ENCODE data around the gene MAPK8.

MAPK8 gene

DNA sequence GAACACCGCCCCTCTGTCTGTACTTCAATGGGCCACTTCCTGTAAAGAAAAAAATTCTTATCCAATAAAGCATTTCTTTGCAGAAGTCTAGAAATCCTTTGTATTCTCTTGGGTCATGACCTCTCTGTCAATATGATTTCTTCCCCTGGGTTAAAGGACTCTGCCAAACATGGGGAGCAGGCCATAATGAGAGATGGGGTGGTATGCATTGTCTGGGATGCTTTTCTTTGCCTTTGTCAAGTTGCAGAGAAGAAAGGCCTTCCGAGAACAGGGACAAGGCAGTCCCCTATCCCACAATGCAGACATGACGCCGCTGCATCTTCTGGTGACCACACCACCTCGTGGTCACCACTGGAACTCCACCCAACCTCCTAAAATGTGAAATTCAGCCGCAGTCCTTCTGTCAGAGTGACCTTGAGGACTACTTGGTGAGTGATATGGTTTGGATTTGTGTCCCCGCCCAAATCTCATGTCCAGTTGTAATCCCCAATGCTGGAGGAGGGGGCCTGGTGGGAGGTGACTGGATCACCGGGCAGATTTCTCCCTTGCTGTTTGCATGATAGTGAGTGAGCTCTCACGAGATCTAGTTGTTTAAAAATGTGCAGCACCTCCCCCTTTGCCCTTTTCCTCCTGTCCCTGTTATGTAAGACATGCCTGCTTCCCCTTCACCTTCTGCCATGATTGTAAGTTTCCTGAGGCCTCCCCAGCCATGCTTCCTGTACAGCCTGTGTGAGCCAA is 16.8 kb upstream of the MAPK8 start:
- Histone ChIP-seq H3K36me3 (ENCODE audit: control insufficient read depth, insufficient read depth, low read length) (no peaks in the 10 kb centered on the region), H3K4me2 (ENCODE audit: low read length) (peak overlapping the region; percentile 43), H3K9me3 (ENCODE audit: control insufficient read depth, low read length) (no peaks in the 10 kb centered on the region), H3K27ac (peak overlapping the region; percentile 30), H2AFZ (peak overlapping the region; percentile 85), H3K4me3 (ENCODE audit: low read depth, low read length) (no peak overlapping the region), H3K4me1 (peaks cover 24% of the 10 kb centered on the region), H3K27me3 (ENCODE audit: control insufficient read depth, insufficient read depth, low read length) (no peaks in the 10 kb centered on the region), H3K9ac (no peak overlapping the region), H3K79me2 (no peaks in the 10 kb centered on the region)
- peak; percentile 93 for TF ChIP-seq CTCF (IDR thresholded peaks at IDR 0.05)

- no peak for TF ChIP-seq CTCF (IDR thresholded peaks at IDR 0.05)
Observed at GRCh38 chr10:48290286-48290685, 16.2 kb upstream of the MAPK8 start.

DNA sequence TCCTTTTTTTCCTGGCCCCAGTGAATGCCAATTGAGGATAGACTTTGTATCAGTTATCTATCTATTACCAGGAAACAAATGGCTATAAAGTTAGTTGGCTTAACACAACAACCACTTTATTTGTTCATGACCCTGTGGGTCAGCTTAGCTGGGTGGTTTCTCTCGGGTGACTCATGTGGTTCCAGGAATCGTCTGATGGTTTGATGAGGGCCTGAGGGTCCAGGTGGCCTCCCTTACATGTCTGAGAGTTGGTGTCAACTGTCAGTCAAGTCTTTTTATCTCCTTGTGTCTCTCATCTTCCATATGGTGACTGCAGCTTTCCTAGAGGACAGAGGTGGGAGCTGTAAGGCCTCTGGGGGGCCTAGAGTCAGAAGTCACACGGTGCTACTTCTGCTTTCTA is 15.3 kb upstream of the MAPK8 start:
- peaks cover 28% of the 10 kb centered on the region for H3K4me1 ChIP-seq
- H3K79me2 ChIP-seq, result no peaks in the 10 kb centered on the region
- H3K27me3 ChIP-seq (ENCODE audit: control insufficient read depth, insufficient read depth, low read length), result no peaks in the 10 kb centered on the region
- no peaks in the 10 kb centered on the region for H3K36me3 ChIP-seq (ENCODE audit: control insufficient read depth, insufficient read depth, low read length)
- H3K9me3 ChIP-seq (ENCODE audit: control insufficient read depth, low read length), result no peaks in the 10 kb centered on the region
- no peak overlapping the region for H3K4me3 ChIP-seq (ENCODE audit: low read depth, low read length)
- no peak overlapping the region for H3K27ac ChIP-seq
- H2AFZ ChIP-seq, result no peak overlapping the region
- H3K4me2 ChIP-seq (ENCODE audit: low read length), result no peak overlapping the region
- no peak overlapping the region for H3K9ac ChIP-seq
- no peak for TF ChIP-seq CTCF (IDR thresholded peaks at IDR 0.05)

More at GRCh38 chr10:48290286-48290685, 16.2 kb upstream of the MAPK8 start:
- Histone ChIP-seq H3K4me1 (peaks cover 24% of the 10 kb centered on the region), H3K4me3 (ENCODE audit: low read depth, low read length) (no peak overlapping the region), H3K4me2 (ENCODE audit: low read length) (no peak overlapping the region), H3K27me3 (ENCODE audit: control insufficient read depth, insufficient read depth, low read length) (no peaks in the 10 kb centered on the region), H2AFZ (peak overlapping the region; percentile 85), H3K36me3 (ENCODE audit: control insufficient read depth, insufficient read depth, low read length) (no peaks in the 10 kb centered on the region), H3K27ac (no peak overlapping the region), H3K79me2 (no peaks in the 10 kb centered on the region), H3K9me3 (ENCODE audit: control insufficient read depth, low read length) (no peaks in the 10 kb centered on the region), H3K9ac (no peak overlapping the region)

DNA sequence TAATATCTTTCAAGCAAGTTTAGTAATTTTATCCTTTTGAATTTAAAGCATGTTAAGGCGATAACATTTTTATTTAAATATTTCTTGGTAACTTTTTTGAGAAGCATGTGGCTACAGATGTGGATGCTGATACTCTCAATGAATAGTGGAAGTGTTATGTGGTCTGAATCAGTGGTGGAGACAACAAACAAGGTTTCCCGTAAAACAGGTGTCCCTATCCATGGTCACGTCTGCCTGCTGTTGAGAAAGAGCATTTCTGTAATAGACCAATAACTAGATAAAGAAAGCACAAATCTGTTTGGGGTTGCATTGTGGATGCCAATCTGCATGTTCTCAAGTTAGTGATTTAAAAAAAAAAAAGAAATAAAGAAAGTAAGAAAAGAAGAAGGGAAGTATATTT is 13.9 kb upstream of the MAPK8 start:
- H3K27ac ChIP-seq, result no peak overlapping the region
- no peak overlapping the region for H2AFZ ChIP-seq
- no peaks in the 10 kb centered on the region for H3K9me3 ChIP-seq (ENCODE audit: control insufficient read depth, low read length)
- H3K27me3 ChIP-seq (ENCODE audit: control insufficient read depth, insufficient read depth, low read length), result no peaks in the 10 kb centered on the region
- no peaks in the 10 kb centered on the region for H3K79me2 ChIP-seq
- no peak for TF ChIP-seq CTCF (IDR thresholded peaks at IDR 0.05)
- no peak overlapping the region for H3K9ac ChIP-seq
- H3K4me3 ChIP-seq (ENCODE audit: low read depth, low read length), result no peak overlapping the region
- no peak overlapping the region for H3K4me2 ChIP-seq (ENCODE audit: low read length)
- H3K4me1 ChIP-seq, result peaks cover 27% of the 10 kb centered on the region
- no peaks in the 10 kb centered on the region for H3K36me3 ChIP-seq (ENCODE audit: control insufficient read depth, insufficient read depth, low read length)

- no peak for TF ChIP-seq CTCF (IDR thresholded peaks at IDR 0.05)
- peaks cover 15% of the 10 kb centered on the region for H3K4me1 ChIP-seq
- H3K4me2 ChIP-seq (ENCODE audit: low read length), result no peak overlapping the region
- no peak overlapping the region for H3K27ac ChIP-seq
- no peaks in the 10 kb centered on the region for H3K9me3 ChIP-seq (ENCODE audit: control insufficient read depth, low read length)
- H2AFZ ChIP-seq, result no peak overlapping the region
- no peak overlapping the region for H3K9ac ChIP-seq
- no peak overlapping the region for H3K4me3 ChIP-seq (ENCODE audit: low read depth, low read length)
- no peaks in the 10 kb centered on the region for H3K27me3 ChIP-seq (ENCODE audit: control insufficient read depth, insufficient read depth, low read length)
- H3K36me3 ChIP-seq (ENCODE audit: control insufficient read depth, insufficient read depth, low read length), result no peaks in the 10 kb centered on the region
- no peaks in the 10 kb centered on the region for H3K79me2 ChIP-seq
Observed at GRCh38 chr10:48294431-48294830, 12.0 kb upstream of the MAPK8 start.

All from parathyroid adenoma (tissue), 2 donors.